Prostate gland (tissue), 2 donors: ENCODE data around the gene LYRM4.

Experiments
- POLR2A ChIP-seq: fragments of 450-650 bp; IDR thresholded peaks from one replicate; pipeline ENCODE4 v1.6.1; 2016; ENCODE audit warnings: antibody characterized with exemption, mild to moderate bottlenecking
- POLR2AphosphoS5 ChIP-seq: sonication (generic); formaldehyde crosslinking; IDR thresholded peaks from one replicate; pipeline ENCODE4 v1.6.1; 2017; ENCODE audit warnings: antibody characterized with exemption
- TF ChIP-seq, protein P1 (sequence below), 4 experiments: fragments of 200-600 bp in 2 of 4; fragments of 450-650 bp in 2 of 4; sonication (generic) in 2 of 4; IDR thresholded peaks; 1 replicate in 3 of 4; 2 replicates in 1 of 4; pipeline ENCODE4 v1.5.1; 2016 to 2019; ENCODE audit warnings: antibody characterized with exemption in 4 of 4, mild to moderate bottlenecking in 2 of 4, moderate library complexity in 2 of 4

GRCh38 chr6:5096482-5096881, 164.3 kb downstream of the LYRM4 start:
- TF ChIP-seq, protein P1, sequence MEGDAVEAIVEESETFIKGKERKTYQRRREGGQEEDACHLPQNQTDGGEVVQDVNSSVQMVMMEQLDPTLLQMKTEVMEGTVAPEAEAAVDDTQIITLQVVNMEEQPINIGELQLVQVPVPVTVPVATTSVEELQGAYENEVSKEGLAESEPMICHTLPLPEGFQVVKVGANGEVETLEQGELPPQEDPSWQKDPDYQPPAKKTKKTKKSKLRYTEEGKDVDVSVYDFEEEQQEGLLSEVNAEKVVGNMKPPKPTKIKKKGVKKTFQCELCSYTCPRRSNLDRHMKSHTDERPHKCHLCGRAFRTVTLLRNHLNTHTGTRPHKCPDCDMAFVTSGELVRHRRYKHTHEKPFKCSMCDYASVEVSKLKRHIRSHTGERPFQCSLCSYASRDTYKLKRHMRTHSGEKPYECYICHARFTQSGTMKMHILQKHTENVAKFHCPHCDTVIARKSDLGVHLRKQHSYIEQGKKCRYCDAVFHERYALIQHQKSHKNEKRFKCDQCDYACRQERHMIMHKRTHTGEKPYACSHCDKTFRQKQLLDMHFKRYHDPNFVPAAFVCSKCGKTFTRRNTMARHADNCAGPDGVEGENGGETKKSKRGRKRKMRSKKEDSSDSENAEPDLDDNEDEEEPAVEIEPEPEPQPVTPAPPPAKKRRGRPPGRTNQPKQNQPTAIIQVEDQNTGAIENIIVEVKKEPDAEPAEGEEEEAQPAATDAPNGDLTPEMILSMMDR (IDR thresholded peaks at IDR 0.05): no peak
- no peak for TF ChIP-seq POLR2A
- TF ChIP-seq POLR2AphosphoS5: no peak
